Endothelial cell (in vitro differentiated cells): ENCODE measurements around the gene TRIM40. TPM values are rescaled to one million over a fixed set of nuclear protein-coding genes. Genes with fewer than 3 reads are reported as not detected.

ENCODE experiments used
- DNase-seq: peaks from one replicate; pipeline ENCODE4 v3.0.0; 2021; ENCODE audit warnings: low spot score
- H3K27ac Mint-ChIP-seq: one replicate; pipeline ENCODE4 v1.8.0; 2021; ENCODE audit warnings: mixed read lengths, inconsistent platforms; ENCODE audit not compliant: unreplicated experiment
- H3K27me3 Mint-ChIP-seq: one replicate; pipeline ENCODE4 v1.8.0; 2021; ENCODE audit warnings: mild to moderate bottlenecking, moderate library complexity, mixed read lengths, inconsistent platforms; ENCODE audit not compliant: unreplicated experiment
- H3K36me3 Mint-ChIP-seq: one replicate; pipeline ENCODE4 v1.8.0; 2021; ENCODE audit warnings: mild to moderate bottlenecking, low read depth, mixed read lengths, inconsistent platforms; ENCODE audit not compliant: unreplicated experiment
- H3K4me1 Mint-ChIP-seq: one replicate; pipeline ENCODE4 v1.8.0; 2021; ENCODE audit warnings: mild to moderate bottlenecking, mixed read lengths, inconsistent platforms; ENCODE audit not compliant: unreplicated experiment
- H3K4me3 Mint-ChIP-seq: one replicate; pipeline ENCODE4 v1.8.0; 2021; ENCODE audit warnings: mild to moderate bottlenecking, mixed read lengths, inconsistent platforms; ENCODE audit not compliant: unreplicated experiment
- H3K9me3 Mint-ChIP-seq: one replicate; pipeline ENCODE4 v1.8.0; 2021; ENCODE audit warnings: mixed read lengths, inconsistent platforms; ENCODE audit not compliant: unreplicated experiment
- total RNA-seq: library from RNA; stranded (reverse); fragmentation: NEBNext Ultra II Directional; extraction: Animal tissue kit (Norgen Biotek cat#: 25700); gene quantifications from one replicate; pipeline ENCODE4 v1.2.1, GENCODE V29; 2021; ENCODE audit not compliant: unreplicated experiment
- TF ChIP-seq, protein P1 (sequence below): fragments of 200-600 bp; sonication (generic); IDR thresholded peaks from one replicate; pipeline ENCODE4 v1.5.0; 2021; ENCODE audit warnings: antibody characterized with exemption; ENCODE audit not compliant: unreplicated experiment

The TRIM40 gene
- total RNA-seq, 1 donor from 2014 or later: not detected

DNA sequence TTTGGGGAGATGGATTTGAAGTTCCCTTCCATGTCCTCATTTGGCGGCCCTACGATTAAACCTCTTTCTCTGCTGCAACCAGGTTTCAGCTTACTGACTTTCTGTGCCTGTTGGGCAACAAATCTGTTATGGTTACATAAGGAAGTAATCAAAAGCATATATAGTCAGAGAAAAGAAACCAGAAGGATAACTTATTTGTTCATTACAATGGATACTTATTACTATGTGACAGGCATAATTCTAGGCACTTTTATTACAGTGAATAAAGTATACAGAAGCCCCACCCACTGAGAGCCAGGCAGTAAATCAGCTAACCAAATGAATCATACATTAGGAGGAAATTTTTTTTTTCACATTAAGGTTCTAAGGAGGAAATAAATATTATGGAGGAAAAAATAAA is 13.4 kb upstream of the TRIM40 start:
- TF ChIP-seq, protein P1, sequence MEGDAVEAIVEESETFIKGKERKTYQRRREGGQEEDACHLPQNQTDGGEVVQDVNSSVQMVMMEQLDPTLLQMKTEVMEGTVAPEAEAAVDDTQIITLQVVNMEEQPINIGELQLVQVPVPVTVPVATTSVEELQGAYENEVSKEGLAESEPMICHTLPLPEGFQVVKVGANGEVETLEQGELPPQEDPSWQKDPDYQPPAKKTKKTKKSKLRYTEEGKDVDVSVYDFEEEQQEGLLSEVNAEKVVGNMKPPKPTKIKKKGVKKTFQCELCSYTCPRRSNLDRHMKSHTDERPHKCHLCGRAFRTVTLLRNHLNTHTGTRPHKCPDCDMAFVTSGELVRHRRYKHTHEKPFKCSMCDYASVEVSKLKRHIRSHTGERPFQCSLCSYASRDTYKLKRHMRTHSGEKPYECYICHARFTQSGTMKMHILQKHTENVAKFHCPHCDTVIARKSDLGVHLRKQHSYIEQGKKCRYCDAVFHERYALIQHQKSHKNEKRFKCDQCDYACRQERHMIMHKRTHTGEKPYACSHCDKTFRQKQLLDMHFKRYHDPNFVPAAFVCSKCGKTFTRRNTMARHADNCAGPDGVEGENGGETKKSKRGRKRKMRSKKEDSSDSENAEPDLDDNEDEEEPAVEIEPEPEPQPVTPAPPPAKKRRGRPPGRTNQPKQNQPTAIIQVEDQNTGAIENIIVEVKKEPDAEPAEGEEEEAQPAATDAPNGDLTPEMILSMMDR: no peak
- peaks cover 9% of the 10 kb centered on the region for H3K27me3 Mint-ChIP-seq

DNA sequence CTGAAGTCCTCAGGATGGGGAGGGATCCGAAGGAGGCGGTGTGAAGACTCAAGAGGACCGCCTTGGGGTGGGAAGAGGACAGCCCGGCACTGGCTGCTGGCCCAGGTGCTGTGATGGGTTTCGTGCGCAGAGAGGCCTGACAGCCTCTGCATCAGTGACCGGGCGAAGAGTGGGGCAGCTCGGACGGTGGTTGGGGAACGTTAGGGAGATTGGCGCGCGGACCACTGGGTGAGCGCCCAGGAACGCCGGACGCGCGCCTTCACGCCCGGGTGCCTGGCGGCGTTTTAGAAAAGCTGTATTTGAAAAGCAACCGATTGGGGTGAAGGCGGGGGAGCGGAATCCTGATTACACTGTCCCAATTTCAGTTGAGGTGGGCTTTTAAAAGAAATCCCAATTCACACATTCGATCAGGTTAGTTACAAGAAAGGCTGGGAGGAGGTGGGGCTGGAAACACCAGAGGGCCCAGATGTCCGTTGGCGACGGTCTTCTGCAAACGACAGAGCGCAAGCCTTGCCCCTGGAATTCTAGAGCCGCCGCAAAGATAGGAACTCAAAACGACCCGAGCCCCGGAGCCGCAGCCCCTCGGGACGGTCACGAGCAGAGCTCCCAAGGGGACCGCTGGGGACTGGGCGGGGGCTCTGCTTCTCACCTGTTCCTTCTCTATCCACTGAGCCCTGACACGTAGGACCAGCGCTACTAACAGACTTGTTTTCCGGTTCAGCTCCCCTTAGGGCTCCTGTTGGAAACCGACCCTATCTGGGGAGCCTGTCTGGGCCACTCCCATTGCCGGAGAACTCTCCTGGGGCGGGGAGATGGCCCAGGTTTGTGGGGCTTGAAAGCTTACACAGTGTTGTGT is 8.5 kb upstream of the TRIM40 start:
- peak overlapping the region; percentile 54 for H3K4me3 Mint-ChIP-seq
- H3K27ac Mint-ChIP-seq: no peak overlapping the region
- peaks cover 13% of the 10 kb centered on the region for H3K27me3 Mint-ChIP-seq
- H3K36me3 Mint-ChIP-seq: no peaks in the 10 kb centered on the region
- TF ChIP-seq, protein P1: no peak
- no peaks in the 10 kb centered on the region for H3K9me3 Mint-ChIP-seq
- peaks cover 3% of the 10 kb centered on the region for H3K4me1 Mint-ChIP-seq
- DNase-seq: no peak

More for the DNA sequence above, 13.4 kb upstream of the TRIM40 start:
- Mint-ChIP-seq H3K36me3 (no peaks in the 10 kb centered on the region), H3K9me3 (no peaks in the 10 kb centered on the region), H3K4me3 (no peak overlapping the region), H3K27ac (no peak overlapping the region), H3K4me1 (no peaks in the 10 kb centered on the region)
- no peak for DNase-seq

DNA sequence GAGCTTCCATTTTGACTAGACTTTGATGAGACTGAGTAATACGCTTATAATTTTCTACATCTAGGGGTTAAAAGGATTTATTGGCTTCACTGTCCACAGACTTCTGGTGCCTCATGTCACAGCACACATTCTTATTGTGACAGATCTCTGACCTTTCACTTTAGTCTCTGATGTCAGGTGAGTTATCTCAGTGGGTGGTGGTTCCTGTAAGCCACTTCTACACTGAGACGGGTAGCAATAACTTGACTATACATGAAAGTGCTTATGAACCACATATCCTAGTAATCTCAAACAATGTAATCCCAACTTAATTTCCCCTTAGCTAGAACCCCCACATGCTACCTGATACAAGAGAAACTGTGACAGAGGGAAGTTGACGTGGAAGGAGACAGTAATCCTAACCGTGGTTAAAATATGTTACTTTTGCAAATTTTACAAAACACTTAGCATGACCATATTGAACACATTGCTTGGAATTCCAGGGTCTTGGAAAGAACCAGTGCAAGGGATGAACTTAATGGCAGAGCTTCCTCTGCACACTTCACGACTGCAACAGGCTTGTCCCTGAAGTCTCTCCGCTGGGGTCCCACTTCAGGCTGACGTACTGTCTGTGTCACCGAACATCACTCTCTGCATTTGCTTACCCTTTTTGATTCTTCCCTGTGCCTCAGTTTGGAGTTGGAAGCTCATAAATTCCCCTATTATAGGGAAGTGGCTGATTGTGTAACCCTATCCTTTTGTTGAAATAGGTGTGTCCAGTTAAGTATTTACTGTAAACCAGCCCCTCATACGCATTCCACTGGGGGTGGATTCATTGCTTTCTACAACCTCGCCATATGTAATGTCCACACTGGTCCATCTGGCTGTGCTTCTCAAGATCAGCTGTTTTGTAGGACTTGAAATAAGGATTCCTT is 6.4 kb upstream of the TRIM40 start:
- no peak for DNase-seq
- Mint-ChIP-seq H3K36me3 (no peaks in the 10 kb centered on the region), H3K9me3 (no peaks in the 10 kb centered on the region), H3K4me1 (peaks cover 3% of the 10 kb centered on the region), H3K4me3 (no peak overlapping the region), H3K27me3 (peaks cover 13% of the 10 kb centered on the region), H3K27ac (no peak overlapping the region)
- TF ChIP-seq, protein P1: no peak

DNA sequence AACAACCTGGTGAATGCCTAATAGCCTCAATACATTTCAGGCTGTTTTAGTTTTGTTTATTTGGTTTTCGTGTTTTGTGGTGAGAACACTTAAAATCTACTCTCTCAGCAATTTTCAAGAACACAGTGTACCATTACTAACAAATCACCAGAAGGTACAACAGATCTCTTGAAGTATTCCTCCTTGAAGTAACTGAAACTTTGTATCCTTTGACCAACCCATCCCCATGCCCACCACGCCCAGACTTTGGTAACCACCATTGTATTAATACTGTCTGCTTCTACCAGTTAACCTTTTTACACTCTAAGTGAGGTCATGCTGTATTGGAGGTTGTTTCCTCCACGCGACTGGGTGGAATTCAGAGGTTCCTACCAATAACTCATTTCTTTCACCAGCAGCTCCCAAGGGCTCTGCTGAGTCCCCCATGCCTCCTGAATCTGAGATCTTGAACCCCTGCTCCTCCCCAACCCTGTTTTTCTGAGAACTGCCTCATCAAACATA is 5.7 kb upstream of the TRIM40 start:
- TF ChIP-seq, protein P1: no peak
- Mint-ChIP-seq H3K4me3 (no peak overlapping the region), H3K27ac (no peak overlapping the region), H3K9me3 (no peaks in the 10 kb centered on the region), H3K36me3 (no peaks in the 10 kb centered on the region), H3K4me1 (peaks cover 3% of the 10 kb centered on the region), H3K27me3 (peaks cover 13% of the 10 kb centered on the region)
- no peak for DNase-seq
